ENCODE measurements around the gene CNGB1.
"Not testable (repeated sequence)": the region's sequence is repeated elsewhere in the genome, so short reads cannot be mapped to it uniquely, and the experiment has no call there.

CNGB1 gene

DNA sequence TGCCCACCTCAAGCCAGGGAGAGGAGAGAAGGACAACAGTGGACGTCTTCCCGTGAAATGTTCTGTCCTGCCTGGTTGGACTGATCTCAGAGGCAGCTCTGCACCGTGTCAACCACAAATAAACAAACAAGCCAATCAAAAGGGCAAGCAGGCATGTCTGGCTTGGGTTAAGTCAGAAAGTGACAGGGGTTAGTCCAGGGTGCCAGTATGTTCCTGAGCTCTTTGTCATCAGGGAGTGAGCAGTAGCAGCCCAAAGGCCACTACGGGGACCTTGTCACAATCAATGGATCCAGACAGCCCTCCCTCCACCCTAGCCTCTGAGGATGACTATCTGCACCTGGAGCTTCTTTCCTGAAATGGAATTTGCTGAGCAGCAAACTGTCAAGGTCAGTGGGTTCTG, 35.0 kb downstream of the CNGB1 start:
- no peak overlapping the region for H3K9ac ChIP-seq (ENCODE audit: low read depth, low read length)
- no peaks in the 10 kb centered on the region for H3K4me1 ChIP-seq (ENCODE audit: control insufficient read depth, insufficient read depth, low read length)
- H3K9me3 ChIP-seq (ENCODE audit: control insufficient read depth, insufficient read depth, low read length): no peaks in the 10 kb centered on the region
- H3K4me3 ChIP-seq (ENCODE audit: low read depth, low read length): no peak overlapping the region
- H3K27me3 ChIP-seq (ENCODE audit: control insufficient read depth, insufficient read depth, low read length): no peaks in the 10 kb centered on the region
- H3K36me3 ChIP-seq (ENCODE audit: control insufficient read depth, insufficient read depth, low read length): no peaks in the 10 kb centered on the region

DNA sequence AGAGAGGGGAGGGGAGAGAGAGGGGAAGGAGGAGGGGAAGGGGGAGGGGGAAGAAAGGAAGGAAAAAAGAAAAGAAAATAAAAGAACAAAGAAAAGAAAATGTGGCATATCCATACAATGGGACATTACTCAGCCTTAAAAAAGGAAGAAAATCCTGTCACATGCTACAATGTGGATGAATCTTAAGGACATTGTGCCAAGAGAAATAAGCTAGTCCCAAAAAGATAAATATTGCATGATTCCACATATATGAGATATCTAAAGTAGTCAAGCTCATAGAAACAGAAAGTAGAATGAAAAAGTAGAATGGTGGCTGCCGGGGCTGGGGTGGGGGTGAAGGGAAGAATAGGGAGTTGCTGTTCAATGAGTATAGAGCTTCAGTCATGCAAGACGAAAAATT, 40.4 kb downstream of the CNGB1 start:
- no peaks in the 10 kb centered on the region for H3K27me3 ChIP-seq (ENCODE audit: control insufficient read depth, insufficient read depth, low read length)
- no peak overlapping the region for H3K4me3 ChIP-seq (ENCODE audit: low read depth, low read length)
- H3K9ac ChIP-seq (ENCODE audit: low read depth, low read length): no peak overlapping the region
- no peaks in the 10 kb centered on the region for H3K9me3 ChIP-seq (ENCODE audit: control insufficient read depth, insufficient read depth, low read length)
- H3K36me3 ChIP-seq (ENCODE audit: control insufficient read depth, insufficient read depth, low read length): no peaks in the 10 kb centered on the region
- no peaks in the 10 kb centered on the region for H3K4me1 ChIP-seq (ENCODE audit: control insufficient read depth, insufficient read depth, low read length)

DNA sequence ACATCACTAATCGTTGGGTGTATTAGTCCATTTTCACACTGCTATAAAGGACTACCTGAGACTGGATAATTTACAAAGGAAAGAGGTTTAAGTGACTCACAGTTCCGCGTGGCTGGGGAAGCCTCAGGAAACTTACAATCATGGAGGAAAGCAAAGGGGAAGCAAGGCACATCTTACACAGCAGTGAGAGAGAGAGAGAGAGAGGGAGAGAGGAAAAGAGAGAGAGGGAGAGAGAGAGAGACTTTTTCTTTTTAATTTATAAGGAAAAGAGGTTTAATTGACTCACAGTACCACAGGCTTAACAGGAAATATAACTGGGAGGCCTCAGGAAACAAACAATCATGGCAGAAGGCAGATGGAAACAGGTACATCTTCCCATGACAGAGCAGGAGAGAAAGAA, 41.7 kb downstream of the CNGB1 start:
- Histone ChIP-seq H3K4me3 (ENCODE audit: low read depth, low read length) (no peak overlapping the region), H3K27me3 (ENCODE audit: control insufficient read depth, insufficient read depth, low read length) (no peaks in the 10 kb centered on the region), H3K9ac (ENCODE audit: low read depth, low read length) (no peak overlapping the region), H3K36me3 (ENCODE audit: control insufficient read depth, insufficient read depth, low read length) (no peaks in the 10 kb centered on the region), H3K9me3 (ENCODE audit: control insufficient read depth, insufficient read depth, low read length) (no peaks in the 10 kb centered on the region), H3K4me1 (ENCODE audit: control insufficient read depth, insufficient read depth, low read length) (no peaks in the 10 kb centered on the region)

DNA sequence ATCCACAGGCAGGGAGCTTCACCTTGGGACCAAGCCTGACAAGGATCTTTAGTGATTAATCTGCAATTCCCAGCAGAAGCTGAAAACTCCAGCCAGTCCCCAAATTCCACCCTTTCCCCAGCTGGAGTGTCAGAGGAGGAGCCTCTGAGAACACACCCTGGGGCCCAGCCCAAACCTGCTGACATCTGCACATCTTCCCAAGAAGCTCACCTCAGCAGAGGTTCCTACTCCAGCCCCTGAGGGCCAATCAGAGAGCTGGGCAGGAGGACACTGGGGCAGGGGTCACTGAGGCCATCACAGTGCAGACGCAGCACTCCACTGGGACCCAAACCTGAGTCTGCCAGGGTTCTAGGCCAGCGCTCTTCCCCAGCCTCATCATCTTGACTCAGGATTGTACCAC, 44.9 kb downstream of the CNGB1 start:
- Histone ChIP-seq H3K9ac (ENCODE audit: low read depth, low read length) (no peak overlapping the region), H3K4me3 (ENCODE audit: low read depth, low read length) (no peak overlapping the region), H3K4me1 (ENCODE audit: control insufficient read depth, insufficient read depth, low read length) (no peaks in the 10 kb centered on the region), H3K27me3 (ENCODE audit: control insufficient read depth, insufficient read depth, low read length) (no peaks in the 10 kb centered on the region), H3K9me3 (ENCODE audit: control insufficient read depth, insufficient read depth, low read length) (no peaks in the 10 kb centered on the region), H3K36me3 (ENCODE audit: control insufficient read depth, insufficient read depth, low read length) (no peaks in the 10 kb centered on the region)

DNA sequence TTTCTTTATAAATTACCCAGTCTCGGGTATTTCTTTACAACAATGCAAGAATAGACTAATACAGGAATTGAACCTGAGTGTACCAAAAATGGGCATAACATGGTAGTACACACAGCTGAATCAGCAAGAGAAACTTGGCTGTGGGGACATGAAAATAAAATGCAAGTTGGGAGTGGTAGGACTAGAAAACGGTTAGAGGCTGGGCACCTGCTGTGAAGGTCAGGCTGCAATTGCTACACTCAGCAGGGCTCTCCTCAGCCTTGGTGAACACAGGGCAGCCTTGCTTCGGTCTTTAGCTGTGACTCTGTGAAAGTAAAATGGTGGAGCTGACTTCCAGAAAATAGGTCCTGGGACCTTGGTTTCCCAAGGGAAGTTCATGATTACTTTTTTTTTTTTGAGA, 45.6 kb downstream of the CNGB1 start:
- H3K4me1 ChIP-seq (ENCODE audit: control insufficient read depth, insufficient read depth, low read length): no peaks in the 10 kb centered on the region
- H3K36me3 ChIP-seq (ENCODE audit: control insufficient read depth, insufficient read depth, low read length): no peaks in the 10 kb centered on the region
- no peak overlapping the region for H3K4me3 ChIP-seq (ENCODE audit: low read depth, low read length)
- no peak overlapping the region for H3K9ac ChIP-seq (ENCODE audit: low read depth, low read length)
- H3K9me3 ChIP-seq (ENCODE audit: control insufficient read depth, insufficient read depth, low read length): no peaks in the 10 kb centered on the region
- no peaks in the 10 kb centered on the region for H3K27me3 ChIP-seq (ENCODE audit: control insufficient read depth, insufficient read depth, low read length)

DNA sequence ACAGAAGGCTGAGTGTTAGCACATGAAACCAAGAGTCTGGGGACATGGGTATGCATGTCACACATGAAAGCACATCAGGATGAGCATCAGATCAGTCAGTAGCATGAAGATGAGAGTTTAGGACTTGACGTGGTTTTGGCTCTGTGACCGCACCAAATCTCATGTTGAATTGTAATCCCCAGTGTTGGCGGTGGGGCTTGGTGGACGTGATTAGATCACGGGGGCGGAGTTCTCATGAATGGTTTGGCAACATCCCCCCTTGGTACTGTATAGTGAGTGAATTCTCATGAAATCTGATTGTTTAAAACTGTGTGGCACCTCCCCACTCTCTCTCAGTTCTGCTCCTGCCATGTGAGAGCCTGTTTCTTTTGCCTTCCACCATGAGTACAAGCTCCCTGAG, 46.4 kb downstream of the CNGB1 start:
- Histone ChIP-seq H3K9ac (ENCODE audit: low read depth, low read length) (no peak overlapping the region), H3K36me3 (ENCODE audit: control insufficient read depth, insufficient read depth, low read length) (no peaks in the 10 kb centered on the region), H3K27me3 (ENCODE audit: control insufficient read depth, insufficient read depth, low read length) (no peaks in the 10 kb centered on the region), H3K9me3 (ENCODE audit: control insufficient read depth, insufficient read depth, low read length) (no peaks in the 10 kb centered on the region), H3K4me1 (ENCODE audit: control insufficient read depth, insufficient read depth, low read length) (no peaks in the 10 kb centered on the region), H3K4me3 (ENCODE audit: low read depth, low read length) (no peak overlapping the region)

DNA sequence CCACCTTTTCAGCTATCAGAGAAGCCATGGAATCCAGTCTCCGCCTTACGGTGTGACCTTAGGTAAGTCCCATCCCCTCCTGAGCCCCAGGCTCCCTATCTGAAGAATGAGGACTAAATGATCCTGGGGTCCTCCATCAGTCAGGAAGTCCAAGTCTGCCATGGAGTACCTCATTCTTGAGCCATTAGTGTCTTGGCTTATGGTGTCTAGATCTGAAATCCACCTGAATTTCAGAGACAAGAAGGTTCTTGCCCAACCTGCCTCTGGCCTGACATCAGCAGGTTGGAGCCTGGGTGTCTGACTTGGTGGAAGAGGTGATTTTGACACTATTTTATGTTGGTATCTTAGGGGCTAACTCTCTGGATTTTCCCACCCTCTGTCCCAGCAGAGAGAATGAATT, 47.1 kb downstream of the CNGB1 start:
- no peaks in the 10 kb centered on the region for H3K27me3 ChIP-seq (ENCODE audit: control insufficient read depth, insufficient read depth, low read length)
- H3K9ac ChIP-seq (ENCODE audit: low read depth, low read length): no peak overlapping the region
- no peaks in the 10 kb centered on the region for H3K9me3 ChIP-seq (ENCODE audit: control insufficient read depth, insufficient read depth, low read length)
- no peaks in the 10 kb centered on the region for H3K36me3 ChIP-seq (ENCODE audit: control insufficient read depth, insufficient read depth, low read length)
- H3K4me1 ChIP-seq (ENCODE audit: control insufficient read depth, insufficient read depth, low read length): no peaks in the 10 kb centered on the region
- H3K4me3 ChIP-seq (ENCODE audit: low read depth, low read length): no peak overlapping the region

DNA sequence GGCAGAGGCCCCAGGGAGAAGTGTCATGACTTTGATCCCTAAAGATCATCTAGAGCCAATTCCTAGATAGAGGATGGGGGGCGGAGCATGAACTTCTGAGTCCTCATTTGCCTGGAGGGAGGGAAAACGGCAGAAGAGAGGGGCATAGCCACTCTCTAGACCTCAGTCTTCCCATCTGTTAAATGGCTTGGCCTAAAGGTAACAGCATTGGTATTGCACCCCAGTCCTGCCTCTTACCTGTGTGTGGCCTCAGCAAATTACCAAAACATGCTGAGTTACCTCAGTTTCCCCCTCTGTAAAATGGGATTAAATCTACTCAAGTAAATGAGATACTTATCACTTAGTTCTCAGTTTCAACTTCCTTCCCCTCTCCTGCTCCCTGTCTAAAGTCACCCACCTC, 47.5 kb downstream of the CNGB1 start:
- H3K4me1 ChIP-seq (ENCODE audit: control insufficient read depth, insufficient read depth, low read length): no peaks in the 10 kb centered on the region
- H3K9ac ChIP-seq (ENCODE audit: low read depth, low read length): no peak overlapping the region
- H3K4me3 ChIP-seq (ENCODE audit: low read depth, low read length): no peak overlapping the region
- no peaks in the 10 kb centered on the region for H3K36me3 ChIP-seq (ENCODE audit: control insufficient read depth, insufficient read depth, low read length)
- no peaks in the 10 kb centered on the region for H3K27me3 ChIP-seq (ENCODE audit: control insufficient read depth, insufficient read depth, low read length)
- no peaks in the 10 kb centered on the region for H3K9me3 ChIP-seq (ENCODE audit: control insufficient read depth, insufficient read depth, low read length)

DNA sequence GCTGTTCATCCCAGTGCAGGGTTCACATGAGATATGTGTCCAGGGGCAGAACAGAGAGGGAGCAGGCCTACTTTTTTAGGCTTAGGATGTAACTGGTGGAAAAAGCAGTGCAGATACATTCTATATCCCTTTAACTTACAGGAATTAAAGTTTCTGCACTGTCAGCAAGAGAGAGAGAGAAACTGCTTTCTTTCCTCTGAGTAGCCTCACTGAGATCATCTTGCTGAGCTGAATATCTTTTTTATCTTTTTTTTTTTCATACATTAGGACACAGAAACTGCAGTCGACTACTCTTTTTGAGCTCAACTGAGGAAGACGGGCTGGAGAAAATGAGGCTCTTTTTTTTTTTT, 50.1 kb downstream of the CNGB1 start:
- H3K9me3 ChIP-seq (ENCODE audit: control insufficient read depth, insufficient read depth, low read length): no peaks in the 10 kb centered on the region
- no peaks in the 10 kb centered on the region for H3K27me3 ChIP-seq (ENCODE audit: control insufficient read depth, insufficient read depth, low read length)
- no peaks in the 10 kb centered on the region for H3K36me3 ChIP-seq (ENCODE audit: control insufficient read depth, insufficient read depth, low read length)
- H3K4me3 ChIP-seq (ENCODE audit: low read depth, low read length): no peak overlapping the region
- H3K4me1 ChIP-seq (ENCODE audit: control insufficient read depth, insufficient read depth, low read length): no peaks in the 10 kb centered on the region
- H3K9ac ChIP-seq (ENCODE audit: low read depth, low read length): no peak overlapping the region

DNA sequence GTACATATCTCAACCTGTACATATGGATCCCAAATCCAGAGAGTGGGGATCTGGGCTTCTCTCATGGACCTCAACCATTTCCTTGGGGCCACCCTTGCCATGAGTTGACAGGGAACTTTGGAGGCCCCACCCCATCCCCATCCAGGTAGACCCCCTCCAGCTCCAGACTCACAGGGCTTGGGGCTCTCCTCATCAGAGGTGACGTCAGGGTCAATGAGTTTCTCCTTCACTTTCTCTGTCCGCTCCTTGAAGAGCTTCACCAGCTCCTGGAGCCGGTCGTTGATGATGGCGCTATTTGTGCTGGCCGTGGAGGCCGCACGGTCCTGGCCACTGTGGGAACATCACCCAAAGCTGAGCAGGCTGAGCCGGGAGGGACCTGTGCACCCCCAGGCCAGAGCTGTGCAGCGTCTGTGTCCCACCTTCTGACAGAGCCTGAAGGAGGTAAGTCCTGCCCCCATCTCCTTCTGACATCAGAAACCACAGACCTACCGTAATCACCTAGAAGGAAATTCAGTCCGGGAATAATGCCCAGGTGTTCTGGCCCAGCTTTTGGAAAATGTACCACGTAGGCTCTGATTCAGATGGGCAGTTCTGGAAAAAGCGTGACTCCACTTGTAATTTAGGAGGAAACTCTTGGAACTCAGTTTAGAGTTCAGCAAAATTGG, 50.6 kb downstream of the CNGB1 start:
- no peak overlapping the region for H3K9ac ChIP-seq (ENCODE audit: low read depth, low read length)

DNA sequence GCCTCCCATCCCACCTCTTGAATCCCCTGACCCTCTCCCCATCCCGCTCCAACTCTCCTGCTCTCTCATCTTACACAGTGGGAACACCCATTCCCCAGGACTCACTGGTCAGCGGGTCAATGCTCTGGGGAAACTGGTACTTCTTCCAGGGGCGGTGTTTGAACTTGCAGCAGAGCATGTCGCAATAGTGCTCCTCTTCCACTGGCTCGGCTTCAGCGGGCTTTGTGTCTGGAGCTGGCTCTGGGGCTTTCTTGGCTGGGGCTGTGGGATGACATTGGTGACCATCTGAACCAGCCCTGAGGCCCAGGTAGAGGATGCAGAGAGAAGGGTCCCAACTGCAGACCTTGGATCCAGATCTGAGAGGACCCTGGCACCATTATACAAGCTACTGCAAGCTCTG, 51.9 kb downstream of the CNGB1 start:
- Histone ChIP-seq H3K4me1 (ENCODE audit: control insufficient read depth, insufficient read depth, low read length) (no peaks in the 10 kb centered on the region), H3K9me3 (ENCODE audit: control insufficient read depth, insufficient read depth, low read length) (no peaks in the 10 kb centered on the region), H3K4me3 (ENCODE audit: low read depth, low read length) (no peak overlapping the region), H3K27me3 (ENCODE audit: control insufficient read depth, insufficient read depth, low read length) (no peaks in the 10 kb centered on the region), H3K36me3 (ENCODE audit: control insufficient read depth, insufficient read depth, low read length) (no peaks in the 10 kb centered on the region), H3K9ac (ENCODE audit: low read depth, low read length) (no peak overlapping the region)

More for the DNA sequence above, 50.6 kb downstream of the CNGB1 start:
- Histone ChIP-seq H3K9me3 (ENCODE audit: control insufficient read depth, insufficient read depth, low read length) (no peaks in the 10 kb centered on the region), H3K27me3 (ENCODE audit: control insufficient read depth, insufficient read depth, low read length) (no peaks in the 10 kb centered on the region), H3K4me1 (ENCODE audit: control insufficient read depth, insufficient read depth, low read length) (no peaks in the 10 kb centered on the region), H3K4me3 (ENCODE audit: low read depth, low read length) (no peak overlapping the region), H3K36me3 (ENCODE audit: control insufficient read depth, insufficient read depth, low read length) (no peaks in the 10 kb centered on the region)

DNA sequence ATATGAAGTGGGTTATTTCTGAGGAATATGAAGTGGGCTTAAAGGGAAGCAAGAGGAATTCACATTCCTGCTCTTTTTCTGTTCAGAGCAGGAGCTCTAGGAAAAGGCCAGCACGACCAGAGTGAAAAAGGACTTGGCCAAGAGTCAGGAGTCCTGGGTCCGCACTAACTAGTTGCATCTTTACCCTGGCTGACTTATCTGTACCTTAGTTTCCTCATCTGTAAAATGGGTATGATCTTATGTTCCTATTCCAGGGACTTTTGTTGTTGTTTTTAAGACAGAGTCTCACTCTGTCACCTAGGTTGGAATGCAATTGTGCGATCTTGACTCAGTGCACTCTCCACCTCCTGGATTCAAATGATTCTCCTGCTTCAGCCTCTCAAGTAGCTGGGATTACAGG, 52.5 kb downstream of the CNGB1 start:
- Histone ChIP-seq H3K9me3 (ENCODE audit: control insufficient read depth, insufficient read depth, low read length) (no peaks in the 10 kb centered on the region), H3K4me1 (ENCODE audit: control insufficient read depth, insufficient read depth, low read length) (no peaks in the 10 kb centered on the region), H3K9ac (ENCODE audit: low read depth, low read length) (no peak overlapping the region), H3K36me3 (ENCODE audit: control insufficient read depth, insufficient read depth, low read length) (no peaks in the 10 kb centered on the region), H3K4me3 (ENCODE audit: low read depth, low read length) (no peak overlapping the region), H3K27me3 (ENCODE audit: control insufficient read depth, insufficient read depth, low read length) (no peaks in the 10 kb centered on the region)

DNA sequence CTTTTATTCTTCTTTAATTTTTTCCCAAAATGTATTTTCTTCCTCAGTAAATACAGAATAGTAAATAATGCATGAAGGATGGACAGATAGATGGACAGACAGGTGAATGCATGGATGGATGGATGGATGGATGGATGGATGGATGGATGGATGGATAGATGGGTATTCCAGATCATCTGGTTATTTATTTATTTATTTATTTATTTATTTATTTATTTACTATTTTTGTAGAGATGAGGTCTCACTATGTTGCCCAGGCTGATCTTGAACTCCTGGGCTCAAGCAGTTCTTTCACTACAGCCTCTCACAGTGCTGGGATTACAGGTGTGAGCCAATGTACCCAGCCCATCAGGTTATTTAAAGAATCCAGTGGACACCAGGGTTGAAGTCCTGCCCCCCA, 53.0 kb downstream of the CNGB1 start:
- H3K9ac ChIP-seq (ENCODE audit: low read depth, low read length); H3K4me1 ChIP-seq (ENCODE audit: control insufficient read depth, insufficient read depth, low read length); H3K27me3 ChIP-seq (ENCODE audit: control insufficient read depth, insufficient read depth, low read length): not testable (repeated sequence)

More for the DNA sequence above, 53.0 kb downstream of the CNGB1 start:
- not testable (repeated sequence) for H3K4me3 ChIP-seq (ENCODE audit: low read depth, low read length); H3K9me3 ChIP-seq (ENCODE audit: control insufficient read depth, insufficient read depth, low read length); H3K36me3 ChIP-seq (ENCODE audit: control insufficient read depth, insufficient read depth, low read length)

Measured in iPS-15b (cell line).